Measurements from ENCODE around the gene HYDIN. TPM values are rescaled to one million over a fixed set of nuclear protein-coding genes. Genes with fewer than 3 reads are reported as not detected.
A peak's percentile ranks its signal among the peaks of the same experiment; 100 is the strongest.

HYDIN gene
- total and polyA plus RNA-seq, 11 donors, result 0.26 to 5.4 (median 1.5) TPM

- no peak for TF ChIP-seq POLR2A (IDR thresholded peaks at IDR 0.05)
- TF ChIP-seq, protein P1, sequence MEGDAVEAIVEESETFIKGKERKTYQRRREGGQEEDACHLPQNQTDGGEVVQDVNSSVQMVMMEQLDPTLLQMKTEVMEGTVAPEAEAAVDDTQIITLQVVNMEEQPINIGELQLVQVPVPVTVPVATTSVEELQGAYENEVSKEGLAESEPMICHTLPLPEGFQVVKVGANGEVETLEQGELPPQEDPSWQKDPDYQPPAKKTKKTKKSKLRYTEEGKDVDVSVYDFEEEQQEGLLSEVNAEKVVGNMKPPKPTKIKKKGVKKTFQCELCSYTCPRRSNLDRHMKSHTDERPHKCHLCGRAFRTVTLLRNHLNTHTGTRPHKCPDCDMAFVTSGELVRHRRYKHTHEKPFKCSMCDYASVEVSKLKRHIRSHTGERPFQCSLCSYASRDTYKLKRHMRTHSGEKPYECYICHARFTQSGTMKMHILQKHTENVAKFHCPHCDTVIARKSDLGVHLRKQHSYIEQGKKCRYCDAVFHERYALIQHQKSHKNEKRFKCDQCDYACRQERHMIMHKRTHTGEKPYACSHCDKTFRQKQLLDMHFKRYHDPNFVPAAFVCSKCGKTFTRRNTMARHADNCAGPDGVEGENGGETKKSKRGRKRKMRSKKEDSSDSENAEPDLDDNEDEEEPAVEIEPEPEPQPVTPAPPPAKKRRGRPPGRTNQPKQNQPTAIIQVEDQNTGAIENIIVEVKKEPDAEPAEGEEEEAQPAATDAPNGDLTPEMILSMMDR (IDR thresholded peaks at IDR 0.05), result no peak
- intact Hi-C loops (cut with DNase I), result loop anchor here in 5 of 10 donors (10.0 kb wide), 3 partner anchors 234 to 254 kb away; partner anchors contain the start of genes COG4 (in 3 of the 5) and SF3B3 (in 3 of the 5)
- Histone ChIP-seq H3K9me3 (peaks cover 0 to 6% (median 0%) of the 10 kb centered on the region in 12 donors), H3K4me1 (peaks cover 0 to 2% (median 0%) of the 10 kb centered on the region in 12 donors), H3K27me3 (no peaks in the 10 kb centered on the region), H3K4me3 (no peak overlapping the region), H3K36me3 (peaks cover 0 to 86% (median 61%) of the 10 kb centered on the region in 9 donors), H3K27ac (peak overlapping the region in 1 of 12 donors; percentile 9)
- ATAC-seq (peak; percentile 46 to 72 (median 60)), DNase-seq (peak in 4 of 5 donors; percentile 32 to 57 (median 50))
- 52 to 62% (median 60%) methylated on average over 8 of the region's 8 CpGs for WGBS, 4 donors
These were observed 451.6 kb downstream of the HYDIN start for GRCh38 chr16:70778901-70779309.

- H3K27ac ChIP-seq, result peak overlapping the region in 1 of 12 donors; percentile 43
- H3K9me3 ChIP-seq, result peaks cover 0 to 6% (median 0%) of the 10 kb centered on the region in 12 donors
- peaks cover 0 to 86% (median 51%) of the 10 kb centered on the region in 9 donors for H3K36me3 ChIP-seq
- DNase-seq (no peak), ATAC-seq (no peak)
- no peak overlapping the region for H3K4me3 ChIP-seq
- 89 to 92% (median 90%) methylated on average over 8 of the region's 8 CpGs for WGBS, 4 donors
- H3K27me3 ChIP-seq, result no peaks in the 10 kb centered on the region
- TF ChIP-seq POLR2A (IDR thresholded peaks at IDR 0.05), result no peak
- TF ChIP-seq, protein P1 (IDR thresholded peaks at IDR 0.05), result no peak
- intact Hi-C loops (cut with DNase I), result loop anchor here in 5 of 10 donors (10.0 kb wide), 3 partner anchors 233 to 253 kb away; partner anchors contain the start of genes COG4 (in 3 of the 5) and SF3B3 (in 3 of the 5)
- H3K4me1 ChIP-seq, result peaks cover 0 to 2% (median 0%) of the 10 kb centered on the region in 12 donors
These were observed 452.5 kb downstream of the HYDIN start for GRCh38 chr16:70777973-70778406.

DNA sequence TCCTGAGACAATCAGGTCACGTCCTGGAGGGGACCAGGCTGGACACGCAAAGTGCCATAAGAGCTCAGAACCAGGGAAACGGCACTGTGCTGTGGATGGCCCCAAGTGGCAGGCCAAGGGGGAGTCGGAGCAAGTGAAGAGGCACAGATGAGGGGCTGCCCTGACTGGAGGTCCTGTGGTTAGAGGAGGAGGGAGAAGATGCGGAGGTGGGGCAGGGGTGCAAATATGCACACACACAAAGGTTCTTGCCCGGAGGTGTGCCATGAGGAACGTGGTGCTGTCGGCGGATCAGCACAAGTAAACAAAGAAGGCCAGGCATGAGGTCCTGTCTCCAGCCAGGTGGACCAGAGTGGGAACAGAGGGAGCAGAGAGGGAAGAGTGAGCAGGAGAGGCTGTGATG, 453.0 kb downstream of the HYDIN start:
- H3K9me3 ChIP-seq, result peaks cover 0 to 6% (median 0%) of the 10 kb centered on the region in 12 donors
- H3K4me3 ChIP-seq, result no peak overlapping the region
- no peaks in the 10 kb centered on the region for H3K27me3 ChIP-seq
- H3K4me1 ChIP-seq, result peaks cover 0 to 2% (median 0%) of the 10 kb centered on the region in 12 donors
- no peak for ATAC-seq
- intact Hi-C loops (cut with DNase I), result loop anchor here in 5 of 10 donors (10.0 kb wide), 3 partner anchors 233 to 253 kb away; partner anchors contain the start of genes COG4 (in 3 of the 5) and SF3B3 (in 3 of the 5)
- H3K36me3 ChIP-seq, result peaks cover 0 to 86% (median 46%) of the 10 kb centered on the region in 9 donors
- peak overlapping the region in 1 of 12 donors; percentile 43 for H3K27ac ChIP-seq
- no peak for TF ChIP-seq POLR2A (IDR thresholded peaks at IDR 0.05)
- TF ChIP-seq, protein P1 (IDR thresholded peaks at IDR 0.05), result no peak
- no peak for DNase-seq
- 88 to 95% (median 93%) methylated on average over 9 of the region's 9 CpGs for WGBS, 4 donors

DNA sequence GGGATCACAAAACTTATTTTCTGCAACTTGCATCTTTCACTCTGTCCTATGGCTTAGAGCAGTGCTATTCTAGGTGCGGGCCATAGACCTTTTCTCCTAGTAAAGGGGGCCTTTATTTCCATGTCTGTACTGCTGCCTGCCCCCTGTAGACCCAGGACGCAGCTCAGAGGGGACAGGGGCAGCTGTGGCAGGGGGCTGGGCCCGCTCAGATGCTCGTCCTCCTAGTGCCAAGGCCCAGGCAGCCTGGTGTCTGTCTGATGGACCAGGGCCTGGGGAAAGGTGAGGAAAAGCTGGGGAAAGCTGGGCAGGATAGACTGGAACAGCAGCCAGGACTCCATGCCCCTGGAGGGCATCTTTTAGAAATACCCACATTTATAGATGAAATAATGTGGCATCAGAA, 455.1 kb downstream of the HYDIN start:
- peaks cover 0 to 86% (median 35%) of the 10 kb centered on the region in 9 donors for H3K36me3 ChIP-seq
- peaks cover 0 to 5% (median 0%) of the 10 kb centered on the region in 12 donors for H3K4me1 ChIP-seq
- intact Hi-C loops (cut with DNase I), result loop anchor here in 5 of 10 donors (10.0 kb wide), 3 partner anchors 231 to 251 kb away; partner anchors contain the start of genes COG4 (in 3 of the 5) and SF3B3 (in 3 of the 5)
- 89 to 94% (median 92%) methylated on average over 4 of the region's 4 CpGs for WGBS, 4 donors
- no peaks in the 10 kb centered on the region for H3K27me3 ChIP-seq
- no peaks in the 10 kb centered on the region for H3K9me3 ChIP-seq
- H3K27ac ChIP-seq, result no peak overlapping the region
- no peak for ATAC-seq
- no peak for TF ChIP-seq POLR2A (IDR thresholded peaks at IDR 0.05)
- TF ChIP-seq, protein P1 (IDR thresholded peaks at IDR 0.05), result no peak
- no peak overlapping the region for H3K4me3 ChIP-seq
- no peak for DNase-seq

Measured in heart left ventricle (tissue), 16 donors.